ENCODE measurements around the gene SLC38A7. TPM values are rescaled to one million over a fixed set of nuclear protein-coding genes. Genes with fewer than 3 reads are reported as not detected.

The SLC38A7 gene
- total and polyA plus RNA-seq, 2 of the 13 experiments (the other 11 are each of a cell fraction or from before 2014, with no cell fraction given), result 13.2 to 14.1 TPM

DNA sequence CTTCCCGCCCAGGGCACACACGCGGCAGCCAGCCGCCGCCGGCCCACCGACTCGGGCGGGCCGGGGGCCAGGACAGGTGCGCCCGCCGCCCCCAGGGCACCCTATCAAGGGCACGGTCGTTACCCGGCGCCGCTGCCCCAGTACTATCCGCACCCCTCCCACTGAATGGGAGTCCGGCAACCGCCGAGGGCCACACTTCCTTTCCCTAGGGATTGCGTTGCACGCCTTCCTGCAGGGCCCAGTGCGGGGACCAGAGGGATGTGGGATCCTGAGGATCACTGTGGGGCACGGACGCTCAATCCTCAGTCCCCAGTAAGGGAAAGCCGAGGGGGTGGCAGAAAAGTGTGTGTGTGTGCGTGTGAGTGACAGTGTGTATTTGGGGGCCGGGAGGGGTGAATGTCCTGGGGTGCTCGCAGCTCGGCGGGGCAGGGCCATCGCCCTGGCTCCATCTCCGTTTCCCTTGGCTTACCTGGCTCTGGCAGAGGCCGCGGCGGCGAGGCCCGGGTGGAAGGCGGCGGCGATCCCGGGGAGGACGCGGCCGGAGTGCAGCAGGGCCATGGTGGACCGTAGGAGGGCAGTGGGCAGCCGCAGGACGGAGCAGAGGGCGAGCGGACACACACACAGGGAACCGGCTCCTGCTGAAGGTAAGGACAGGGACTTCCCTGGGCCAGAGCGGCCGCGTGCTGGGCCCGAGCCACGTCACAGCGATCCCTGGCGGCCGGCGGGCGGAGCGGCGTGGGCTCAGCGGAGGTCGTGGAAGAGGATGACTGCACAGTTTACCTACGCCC is 49.3 kb upstream of the SLC38A7 start, which contains the start of gene GOT2 (continued):
- peak; percentile 34; the same call in 1 of the 2 replicates for TF ChIP-seq GPN1 (CRISPR knock-in tag; IDR thresholded peaks at IDR 0.05; ENCODE audit: borderline replicate concordance)
- TF ChIP-seq, protein P1, sequence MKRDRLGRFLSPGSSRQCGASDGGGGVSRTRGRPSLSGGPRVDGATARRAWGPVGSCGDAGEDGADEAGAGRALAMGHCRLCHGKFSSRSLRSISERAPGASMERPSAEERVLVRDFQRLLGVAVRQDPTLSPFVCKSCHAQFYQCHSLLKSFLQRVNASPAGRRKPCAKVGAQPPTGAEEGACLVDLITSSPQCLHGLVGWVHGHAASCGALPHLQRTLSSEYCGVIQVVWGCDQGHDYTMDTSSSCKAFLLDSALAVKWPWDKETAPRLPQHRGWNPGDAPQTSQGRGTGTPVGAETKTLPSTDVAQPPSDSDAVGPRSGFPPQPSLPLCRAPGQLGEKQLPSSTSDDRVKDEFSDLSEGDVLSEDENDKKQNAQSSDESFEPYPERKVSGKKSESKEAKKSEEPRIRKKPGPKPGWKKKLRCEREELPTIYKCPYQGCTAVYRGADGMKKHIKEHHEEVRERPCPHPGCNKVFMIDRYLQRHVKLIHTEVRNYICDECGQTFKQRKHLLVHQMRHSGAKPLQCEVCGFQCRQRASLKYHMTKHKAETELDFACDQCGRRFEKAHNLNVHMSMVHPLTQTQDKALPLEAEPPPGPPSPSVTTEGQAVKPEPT (CRISPR knock-in tag; IDR thresholded peaks at IDR 0.05; ENCODE audit: low read depth), result 0 out of 2 replicates have a peak, but pooled peaks have one; percentile 28
- peak; percentile 90; the same call in 1 of the 3 replicates for TF ChIP-seq MXI1 (IDR thresholded peaks at IDR 0.05; ENCODE audit: borderline replicate concordance, low read depth, low read length)
- peak; percentile 2; the same call in 1 of the 2 replicates for TF ChIP-seq RELA (CRISPR knock-in tag; IDR thresholded peaks at IDR 0.05)
- TF ChIP-seq SMYD3 (CRISPR knock-in tag; IDR thresholded peaks at IDR 0.05), result peak; percentile 72; the same call in 1 of the 2 replicates
- TF ChIP-seq, protein P2, sequence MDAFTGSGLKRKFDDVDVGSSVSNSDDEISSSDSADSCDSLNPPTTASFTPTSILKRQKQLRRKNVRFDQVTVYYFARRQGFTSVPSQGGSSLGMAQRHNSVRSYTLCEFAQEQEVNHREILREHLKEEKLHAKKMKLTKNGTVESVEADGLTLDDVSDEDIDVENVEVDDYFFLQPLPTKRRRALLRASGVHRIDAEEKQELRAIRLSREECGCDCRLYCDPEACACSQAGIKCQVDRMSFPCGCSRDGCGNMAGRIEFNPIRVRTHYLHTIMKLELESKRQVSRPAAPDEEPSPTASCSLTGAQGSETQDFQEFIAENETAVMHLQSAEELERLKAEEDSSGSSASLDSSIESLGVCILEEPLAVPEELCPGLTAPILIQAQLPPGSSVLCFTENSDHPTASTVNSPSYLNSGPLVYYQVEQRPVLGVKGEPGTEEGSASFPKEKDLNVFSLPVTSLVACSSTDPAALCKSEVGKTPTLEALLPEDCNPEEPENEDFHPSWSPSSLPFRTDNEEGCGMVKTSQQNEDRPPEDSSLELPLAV (CRISPR knock-in tag; conservative IDR thresholded peaks at IDR 0.05; ENCODE audit: low read depth), result no peak
- TF ChIP-seq ZNF678 (CRISPR knock-in tag; IDR thresholded peaks at IDR 0.05), result peak; percentile 9; the same call in 1 of the 2 replicates
- TF ChIP-seq NFYB (CRISPR knock-in tag; IDR thresholded peaks at IDR 0.05), result peak; percentile 55
- TF ChIP-seq MIER2 (CRISPR knock-in tag; IDR thresholded peaks at IDR 0.05), result peak; percentile 58; the same call in 1 of the 2 replicates
- TF ChIP-seq MAFG (CRISPR knock-in tag; IDR thresholded peaks at IDR 0.05), result peak; percentile 36; the same call in 1 of the 2 replicates
- TF ChIP-seq, protein P3, sequence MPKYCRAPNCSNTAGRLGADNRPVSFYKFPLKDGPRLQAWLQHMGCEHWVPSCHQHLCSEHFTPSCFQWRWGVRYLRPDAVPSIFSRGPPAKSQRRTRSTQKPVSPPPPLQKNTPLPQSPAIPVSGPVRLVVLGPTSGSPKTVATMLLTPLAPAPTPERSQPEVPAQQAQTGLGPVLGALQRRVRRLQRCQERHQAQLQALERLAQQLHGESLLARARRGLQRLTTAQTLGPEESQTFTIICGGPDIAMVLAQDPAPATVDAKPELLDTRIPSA (CRISPR knock-in tag; IDR thresholded peaks at IDR 0.05; ENCODE audit: borderline replicate concordance), result no peak
- no peak for TF ChIP-seq SRSF4 (IDR thresholded peaks at IDR 0.05; ENCODE audit: low read depth, low read length, poor library complexity, severe bottlenecking)
- TF ChIP-seq, protein P4, sequence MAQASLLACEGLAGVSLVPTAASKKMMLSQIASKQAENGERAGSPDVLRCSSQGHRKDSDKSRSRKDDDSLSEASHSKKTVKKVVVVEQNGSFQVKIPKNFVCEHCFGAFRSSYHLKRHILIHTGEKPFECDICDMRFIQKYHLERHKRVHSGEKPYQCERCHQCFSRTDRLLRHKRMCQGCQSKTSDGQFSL (CRISPR knock-in tag; IDR thresholded peaks at IDR 0.05), result peak; percentile 63
- TF ChIP-seq ZNF441 (CRISPR knock-in tag; IDR thresholded peaks at IDR 0.05; ENCODE audit: borderline replicate concordance), result peak; percentile 86
- TF ChIP-seq HMGA1 (CRISPR knock-in tag; conservative IDR thresholded peaks at IDR 0.05), result no peak
- TF ChIP-seq TEAD2 (CRISPR knock-in tag; IDR thresholded peaks at IDR 0.05), result peak; percentile 68
- TF ChIP-seq YEATS2 (CRISPR knock-in tag; IDR thresholded peaks at IDR 0.05; ENCODE audit: borderline replicate concordance), result peak; percentile 96
- TF ChIP-seq ZNF850 (CRISPR knock-in tag; conservative IDR thresholded peaks at IDR 0.05), result 0 out of 2 replicates have a peak, but pooled peaks have one; percentile 19
- TF ChIP-seq RAD51 (IDR thresholded peaks at IDR 0.05; ENCODE audit: borderline replicate concordance), result no peak
- no peak for TF ChIP-seq THYN1 (CRISPR knock-in tag; IDR thresholded peaks at IDR 0.05; ENCODE audit: borderline replicate concordance, low read depth)
- TF ChIP-seq ZNF205 (CRISPR knock-in tag; IDR thresholded peaks at IDR 0.05), result peak; percentile 92
- TF ChIP-seq MXD4 (CRISPR knock-in tag; IDR thresholded peaks at IDR 0.05), result peak; percentile 96
- peak; percentile 38; the same call in 1 of the 2 replicates for TF ChIP-seq CCDC6 (CRISPR knock-in tag; IDR thresholded peaks at IDR 0.05)

Data from HepG2 (cell line).